K562 (cell line): ENCODE data around the gene PRDM1. TPM values are rescaled to one million over a fixed set of nuclear protein-coding genes. Genes with fewer than 3 reads are reported as not detected.
A peak's percentile ranks its signal among the peaks of the same experiment; 100 is the strongest.

Experiments used
- CGGBP1 ChIP-seq: fragments of 250-450 bp; sonication (Bioruptor Pico); IDR thresholded peaks from 2 replicates; pipeline ENCODE4 v1.9.0; 2021; ENCODE audit warnings: mild to moderate bottlenecking
- E2F6 ChIP-seq, 2 experiments: IDR thresholded peaks; 2 replicates each; pipeline ENCODE4 v1.6.1; 2011; ENCODE audit warnings: borderline replicate concordance in 1 of 2, control low read depth in 1 of 2, low read depth in 1 of 2, low read length in 1 of 2, mild to moderate bottlenecking in 1 of 2, mixed read lengths in 1 of 2, moderate library complexity in 1 of 2; ENCODE audit not compliant: insufficient read depth in 1 of 2, insufficient read length in 1 of 2, poor library complexity in 1 of 2, severe bottlenecking in 1 of 2; ENCODE audit errors: extremely low read depth in 1 of 2
- HMGXB4 ChIP-seq: sonication (generic); formaldehyde crosslinking; IDR thresholded peaks from 2 replicates; pipeline ENCODE4 v1.8.1; 2023; ENCODE audit warnings: mild to moderate bottlenecking, missing genetic modification reagents
- NR2F6 ChIP-seq: fragments of 450-650 bp; formaldehyde crosslinking; IDR thresholded peaks from 2 replicates; pipeline ENCODE4 v1.4.0; 2020; ENCODE audit warnings: mild to moderate bottlenecking
- RREB1 ChIP-seq: fragments of 250-450 bp; sonication (Bioruptor Pico); IDR thresholded peaks from 2 replicates; pipeline ENCODE4 v1.4.0; 2020
- ZNF696 ChIP-seq: fragments of 250-450 bp; sonication (Bioruptor Pico); conservative IDR thresholded peaks from 2 replicates; pipeline ENCODE4 v1.4.0; 2020; ENCODE audit warnings: mild to moderate bottlenecking, moderate library complexity
- ZNF766 ChIP-seq: fragments of 200-800 bp; sonication (Bioruptor generic); conservative IDR thresholded peaks from 2 replicates; pipeline ENCODE4 v1.6.1; 2016; ENCODE audit warnings: missing genetic modification characterization, missing compliant biosample characterization
- polyA plus RNA-seq, 8 experiments: library from polyadenylated mRNA; depleted of rRNA in 4 of 8; stranded (reverse) in 5 of 8; unstranded in 3 of 8; fragments of >200 nt; fragmentation: Nextera tagmentation in 2 of 8; fragmentation: Illumina TruSeq in 1 of 8; extraction: Ambion mirVana in 2 of 8; extraction: Trizol in 1 of 8; gene quantifications; 2 replicates each; pipeline versions ENCODE4 v1.2.1 to v1.2.3, GENCODE V29; 2011 to 2014; ENCODE audit warnings: inconsistent platforms in 1 of 8, missing spikeins in 1 of 8
- total RNA-seq, 7 experiments: library from RNA; depleted of rRNA in 6 of 7; stranded (reverse); fragments of >200 nt in 6 of 7; fragmentation: Illumina TruSeq in 2 of 7; extraction: Trizol in 2 of 7; gene quantifications; 2 replicates each; pipeline versions ENCODE4 v1.2.1 to v1.2.3, GENCODE V29; 2011 to 2021; ENCODE audit warnings: low replicate concordance in 1 of 7

The PRDM1 gene
- total and polyA plus RNA-seq, 9 of the 15 experiments (the other 6 are each of a cell fraction or from before 2014, with no cell fraction given): 0.09 to 0.89 (median 0.27) TPM

GRCh38 chr6:106134906-106135634, 48.9 kb downstream of the PRDM1 start (continued):
- TF ChIP-seq E2F6 (IDR thresholded peaks at IDR 0.05; ENCODE audit: borderline replicate concordance in 1 of 2, extremely low read depth in 1 of 2, insufficient read depth in 1 of 2, insufficient read length in 1 of 2, low read depth in 1 of 2, low read length in 1 of 2, poor library complexity in 1 of 2, severe bottlenecking in 1 of 2) (peak; percentile 21 to 25), RREB1 (CRISPR knock-in tag) (no peak), ZNF696 (CRISPR knock-in tag) (no peak), HMGXB4 (CRISPR knock-in tag) (no peak), NR2F6 (no peak), CGGBP1 (CRISPR knock-in tag) (no peak), ZNF766 (CRISPR knock-in tag) (no peak; the same call in 1 of the 2 replicates)
